Esophagus squamous epithelium (tissue), 5 donors: ENCODE data around the gene RBMS3. TPM values are rescaled to one million over a fixed set of nuclear protein-coding genes. Genes with fewer than 3 reads are reported as not detected.

ENCODE experiments used
- DNase-seq: peaks from one replicate; lab custom pipeline; 2025; lab: John Stamatoyannopoulos, UW
- H3K27ac ChIP-seq, 4 donors: fragments of 200-600 bp; sonication (generic); one replicate each; pipeline ENCODE4 v1.5.1; 2016 to 2019; ENCODE audit warnings: mild to moderate bottlenecking in 1 of 4
- H3K27me3 ChIP-seq, 4 donors: fragments of 200-600 bp; sonication (generic); 1 replicate in 3 of 4; 2 replicates in 1 of 4; pipeline versions ENCODE4 v1.5.1 to v1.6.0; 2017 to 2021; ENCODE audit warnings: antibody characterized with exemption in 1 of 4
- H3K36me3 ChIP-seq, 3 donors: fragments of 200-600 bp; sonication (generic); one replicate each; pipeline ENCODE4 v1.5.1; 2016 to 2019
- H3K4me1 ChIP-seq, 3 donors: fragments of 200-600 bp; sonication (generic); one replicate each; pipeline ENCODE4 v1.5.1; 2017 to 2019
- H3K4me3 ChIP-seq, 4 donors: fragments of 200-600 bp; sonication (generic); 1 replicate in 3 of 4; 2 replicates in 1 of 4; pipeline ENCODE4 v1.5.1; 2016 to 2019; ENCODE audit warnings: mild to moderate bottlenecking in 2 of 4, moderate library complexity in 1 of 4
- H3K9me3 ChIP-seq, 3 donors: fragments of 200-600 bp; sonication (generic); one replicate each; pipeline ENCODE4 v1.5.1; 2016 to 2019
- POLR2A ChIP-seq, 4 donors: fragments of 450-650 bp; IDR thresholded peaks; one replicate each; pipeline ENCODE4 v1.6.1; 2017; ENCODE audit warnings: antibody characterized with exemption in 4 of 4, mild to moderate bottlenecking in 4 of 4, moderate library complexity in 3 of 4
- WGBS, 2 donors: methylation state at CpG; one replicate each; pipeline ENCODE4 v1.1.5; 2018; 5-methylcytosine and 5-hydroxymethylcytosine counted together
- intact Hi-C: fragments of 100-400 bp; cut with DNase I; formaldehyde crosslinking; loops from one replicate; pipeline ENCODE4 v1.15.0; 2022
- total RNA-seq, 4 donors: library from RNA; depleted of rRNA; stranded (reverse); fragments of >200 nt; gene quantifications; one replicate each; pipeline ENCODE4 v1.1.0, GENCODE V29; 2016
- TF ChIP-seq, protein P1 (sequence below), 6 experiments: fragments of 450-650 bp in 4 of 6; fragments of 200-600 bp in 2 of 6; sonication (generic) in 2 of 6; IDR thresholded peaks; one replicate each; pipeline ENCODE4 v1.5.1; 2016 to 2019; ENCODE audit warnings: antibody characterized with exemption in 6 of 6, mild to moderate bottlenecking in 4 of 6, moderate library complexity in 4 of 6
- donor health status: DM: yes; HTN: yes; CAD: no.

Gene RBMS3
- total RNA-seq, 4 donors from 2014 or later: 0.57 to 35.7 (median 6.1) TPM

DNA sequence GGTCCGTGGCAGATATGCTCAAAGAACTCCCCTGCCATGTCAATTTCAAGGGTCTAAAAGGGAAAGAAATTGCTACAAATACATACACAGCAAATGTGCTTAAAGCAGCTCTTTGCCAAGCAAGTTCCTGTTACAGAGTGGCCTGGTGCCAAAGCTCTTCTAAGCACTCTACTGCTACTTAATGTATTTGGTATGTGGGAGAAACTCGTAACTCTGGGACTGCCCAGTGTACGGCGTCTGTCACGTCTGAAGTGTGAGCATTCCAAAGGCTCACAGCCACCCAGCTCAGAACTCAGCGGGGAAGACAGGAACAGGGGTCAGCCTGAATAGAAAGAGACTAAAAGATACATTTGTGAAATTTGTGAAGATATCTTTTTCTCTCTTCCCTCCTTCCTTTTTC lies 54.6 kb downstream of the RBMS3 start:
- no peaks in the 10 kb centered on the region for H3K9me3 ChIP-seq
- peaks cover 0 to 77% (median 9%) of the 10 kb centered on the region in 3 donors for H3K4me1 ChIP-seq
- H3K4me3 ChIP-seq: peak overlapping the region in 3 of 4 donors; percentile 7 to 52 (median 28)
- WGBS, 2 donors: 3 to 4% methylated on average over 6 of the region's 6 CpGs
- no peaks in the 10 kb centered on the region for H3K27me3 ChIP-seq
- TF ChIP-seq, protein P1, sequence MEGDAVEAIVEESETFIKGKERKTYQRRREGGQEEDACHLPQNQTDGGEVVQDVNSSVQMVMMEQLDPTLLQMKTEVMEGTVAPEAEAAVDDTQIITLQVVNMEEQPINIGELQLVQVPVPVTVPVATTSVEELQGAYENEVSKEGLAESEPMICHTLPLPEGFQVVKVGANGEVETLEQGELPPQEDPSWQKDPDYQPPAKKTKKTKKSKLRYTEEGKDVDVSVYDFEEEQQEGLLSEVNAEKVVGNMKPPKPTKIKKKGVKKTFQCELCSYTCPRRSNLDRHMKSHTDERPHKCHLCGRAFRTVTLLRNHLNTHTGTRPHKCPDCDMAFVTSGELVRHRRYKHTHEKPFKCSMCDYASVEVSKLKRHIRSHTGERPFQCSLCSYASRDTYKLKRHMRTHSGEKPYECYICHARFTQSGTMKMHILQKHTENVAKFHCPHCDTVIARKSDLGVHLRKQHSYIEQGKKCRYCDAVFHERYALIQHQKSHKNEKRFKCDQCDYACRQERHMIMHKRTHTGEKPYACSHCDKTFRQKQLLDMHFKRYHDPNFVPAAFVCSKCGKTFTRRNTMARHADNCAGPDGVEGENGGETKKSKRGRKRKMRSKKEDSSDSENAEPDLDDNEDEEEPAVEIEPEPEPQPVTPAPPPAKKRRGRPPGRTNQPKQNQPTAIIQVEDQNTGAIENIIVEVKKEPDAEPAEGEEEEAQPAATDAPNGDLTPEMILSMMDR (IDR thresholded peaks at IDR 0.05): no peak
- TF ChIP-seq POLR2A (IDR thresholded peaks at IDR 0.05): no peak
- H3K36me3 ChIP-seq: no peaks in the 10 kb centered on the region
- intact Hi-C loops: no loop called here
- H3K27ac ChIP-seq: peak overlapping the region; percentile 39 to 81 (median 70)
- DNase-seq: no peak

DNA sequence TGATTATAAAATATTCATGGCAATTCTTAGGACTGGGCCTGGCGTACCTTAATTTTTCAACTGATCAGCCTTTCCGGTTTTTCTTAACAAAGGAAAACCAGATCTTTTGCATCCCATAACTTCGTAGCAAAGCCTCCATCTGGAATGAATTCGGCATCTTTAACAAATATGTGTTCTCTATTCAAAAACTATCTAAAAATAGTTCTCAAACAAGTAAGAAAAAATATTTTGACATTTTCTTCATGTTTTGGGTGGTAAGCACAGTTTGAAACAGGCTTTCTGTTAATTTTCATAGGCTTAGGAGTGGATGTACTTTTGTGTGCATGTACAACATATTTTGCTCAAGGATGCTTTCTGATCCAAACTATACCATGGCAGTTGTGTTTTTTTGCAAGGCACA lies 55.1 kb downstream of the RBMS3 start:
- peaks cover 0 to 72% (median 9%) of the 10 kb centered on the region in 3 donors for H3K4me1 ChIP-seq
- no peaks in the 10 kb centered on the region for H3K36me3 ChIP-seq
- intact Hi-C loops: no loop called here
- no peak for DNase-seq
- H3K27me3 ChIP-seq: no peaks in the 10 kb centered on the region
- peak overlapping the region; percentile 39 to 81 (median 70) for H3K27ac ChIP-seq
- 62 to 70% methylated on average over 4 of the region's 4 CpGs for WGBS, 2 donors
- no peaks in the 10 kb centered on the region for H3K9me3 ChIP-seq
- peak overlapping the region in 3 of 4 donors; percentile 7 to 52 (median 28) for H3K4me3 ChIP-seq
- TF ChIP-seq, protein P1 (IDR thresholded peaks at IDR 0.05): no peak
- no peak for TF ChIP-seq POLR2A (IDR thresholded peaks at IDR 0.05)

DNA sequence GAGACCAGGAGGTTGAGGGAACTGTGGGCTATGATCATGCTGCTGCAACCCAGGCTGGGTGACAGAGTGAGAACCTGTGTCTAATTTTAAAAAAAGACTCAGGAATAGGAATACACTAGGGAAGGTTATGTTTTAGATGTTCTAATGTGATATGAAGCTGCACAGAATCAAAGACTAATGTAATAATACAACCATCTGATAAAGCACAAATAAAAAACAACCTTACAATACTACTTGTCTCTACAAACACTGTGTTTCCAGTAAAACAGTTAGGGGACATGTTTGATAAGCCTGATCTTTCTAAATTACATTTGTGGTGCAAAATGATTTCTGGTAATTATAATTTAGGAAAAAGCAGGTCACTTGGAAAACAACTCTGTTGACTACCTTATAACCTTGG lies 56.7 kb downstream of the RBMS3 start:
- Histone ChIP-seq H3K4me1 (peaks cover 0 to 57% (median 5%) of the 10 kb centered on the region in 3 donors), H3K36me3 (no peaks in the 10 kb centered on the region), H3K27ac (no peak overlapping the region)

DNA sequence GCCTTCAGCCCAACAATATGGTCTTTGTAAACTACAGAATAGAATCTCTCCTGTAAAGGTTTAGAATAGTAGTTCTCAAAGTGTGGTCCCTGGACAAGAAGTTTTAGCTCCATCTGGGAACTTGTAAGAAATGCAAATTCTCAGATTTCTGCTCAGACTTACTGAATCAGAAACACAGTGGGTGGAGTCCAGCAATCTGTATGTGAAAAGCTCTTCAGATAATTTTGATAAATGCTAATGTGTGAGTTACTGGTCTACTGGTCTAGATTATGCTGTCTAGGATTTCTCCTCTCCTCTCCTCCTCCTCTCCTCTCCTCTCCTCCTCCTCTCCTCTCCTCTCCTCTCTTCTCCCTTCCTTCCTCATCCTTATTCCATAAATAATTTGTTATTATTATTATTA lies 57.5 kb downstream of the RBMS3 start:
- no peak for DNase-seq
- no peaks in the 10 kb centered on the region for H3K27me3 ChIP-seq

More for the DNA sequence above, 56.7 kb downstream of the RBMS3 start:
- no peak for TF ChIP-seq POLR2A (IDR thresholded peaks at IDR 0.05)
- TF ChIP-seq, protein P1 (IDR thresholded peaks at IDR 0.05): no peak
- intact Hi-C loops: no loop called here
- H3K4me3 ChIP-seq: no peak overlapping the region
- H3K27me3 ChIP-seq: no peaks in the 10 kb centered on the region
- H3K9me3 ChIP-seq: no peaks in the 10 kb centered on the region
- no peak for DNase-seq

DNA sequence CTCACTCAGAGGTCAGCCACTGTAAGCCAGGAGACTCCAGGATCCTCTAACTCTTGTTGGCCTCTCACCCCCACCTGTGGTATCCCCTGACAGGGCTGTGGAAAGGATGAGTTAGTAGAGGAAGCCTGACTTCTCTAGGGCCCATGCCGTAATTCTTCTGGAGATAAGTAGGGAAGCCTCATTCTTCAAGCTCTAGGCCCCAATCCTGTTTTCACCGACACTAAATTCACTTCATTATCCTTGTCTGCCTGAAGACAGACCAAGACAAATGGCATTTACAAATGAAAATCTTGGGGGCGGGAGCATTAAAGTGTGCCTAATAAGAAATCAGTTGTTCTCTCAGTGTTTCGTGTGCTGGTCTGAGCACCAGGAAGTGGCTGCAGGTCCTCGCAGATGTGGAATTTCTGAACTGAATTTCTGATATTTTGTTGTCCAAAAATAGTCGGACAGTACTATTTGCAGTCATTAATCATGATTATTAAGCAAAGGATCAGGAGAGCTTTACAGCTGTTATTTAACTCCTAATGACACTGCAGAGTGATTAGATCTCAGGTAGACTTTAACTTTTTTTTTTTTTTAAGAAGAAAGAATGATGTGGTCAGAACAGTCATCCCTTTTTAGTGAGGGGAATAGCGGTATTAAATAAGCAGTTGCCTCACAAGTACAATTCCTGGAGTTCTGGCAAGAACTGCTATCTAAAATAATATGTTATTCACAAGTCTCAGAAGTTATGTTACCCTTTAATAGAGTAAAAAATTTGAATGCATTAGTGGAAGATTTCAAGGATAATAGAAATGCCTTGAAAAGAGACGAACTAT lies 58.4 kb downstream of the RBMS3 start:
- no peaks in the 10 kb centered on the region for H3K9me3 ChIP-seq
- no peaks in the 10 kb centered on the region for H3K27me3 ChIP-seq
- no peak for TF ChIP-seq POLR2A (IDR thresholded peaks at IDR 0.05)
- TF ChIP-seq, protein P1 (IDR thresholded peaks at IDR 0.05): no peak
- intact Hi-C loops: no loop called here
- H3K4me3 ChIP-seq: no peak overlapping the region
- H3K4me1 ChIP-seq: peaks cover 0 to 42% (median 5%) of the 10 kb centered on the region in 3 donors
- H3K36me3 ChIP-seq: no peaks in the 10 kb centered on the region
- peak overlapping the region in 1 of 4 donors; percentile 40 for H3K27ac ChIP-seq
- no peak for DNase-seq
- 59 to 72% methylated on average over 7 to 8 of the region's 8 CpGs for WGBS, 2 donors

More for the DNA sequence above, 57.5 kb downstream of the RBMS3 start:
- H3K4me3 ChIP-seq: no peak overlapping the region
- intact Hi-C loops: no loop called here
- no peak for TF ChIP-seq POLR2A (IDR thresholded peaks at IDR 0.05)
- TF ChIP-seq, protein P1 (IDR thresholded peaks at IDR 0.05): no peak
- H3K9me3 ChIP-seq: no peaks in the 10 kb centered on the region
- no peaks in the 10 kb centered on the region for H3K36me3 ChIP-seq
- H3K4me1 ChIP-seq: peaks cover 0 to 49% (median 5%) of the 10 kb centered on the region in 3 donors
- no peak overlapping the region for H3K27ac ChIP-seq
